IPS-15b (cell line): ENCODE results near the gene HK2.
"Not testable (repeated sequence)": the region's sequence is repeated elsewhere in the genome, so short reads cannot be mapped to it uniquely, and the experiment has no call there.

Experiments
- H3K27me3 ChIP-seq: one replicate; pipeline ENCODE4 v1.6.1; 2013; ENCODE audit warnings: low read length; ENCODE audit not compliant: control insufficient read depth, insufficient read depth
- H3K36me3 ChIP-seq: one replicate; pipeline ENCODE4 v1.6.1; 2013; ENCODE audit warnings: low read length; ENCODE audit not compliant: control insufficient read depth, insufficient read depth
- H3K4me1 ChIP-seq: one replicate; pipeline ENCODE4 v1.6.1; 2013; ENCODE audit warnings: mild to moderate bottlenecking, low read length; ENCODE audit not compliant: control insufficient read depth, insufficient read depth
- H3K4me3 ChIP-seq: one replicate; pipeline ENCODE4 v1.5.1; 2013; ENCODE audit warnings: low read depth, low read length
- H3K9ac ChIP-seq: one replicate; pipeline ENCODE4 v1.6.1; 2013; ENCODE audit warnings: low read depth, mild to moderate bottlenecking, low read length
- H3K9me3 ChIP-seq: one replicate; pipeline ENCODE4 v1.6.1; 2013; ENCODE audit warnings: mild to moderate bottlenecking, low read length; ENCODE audit not compliant: control insufficient read depth, insufficient read depth

Gene HK2

DNA sequence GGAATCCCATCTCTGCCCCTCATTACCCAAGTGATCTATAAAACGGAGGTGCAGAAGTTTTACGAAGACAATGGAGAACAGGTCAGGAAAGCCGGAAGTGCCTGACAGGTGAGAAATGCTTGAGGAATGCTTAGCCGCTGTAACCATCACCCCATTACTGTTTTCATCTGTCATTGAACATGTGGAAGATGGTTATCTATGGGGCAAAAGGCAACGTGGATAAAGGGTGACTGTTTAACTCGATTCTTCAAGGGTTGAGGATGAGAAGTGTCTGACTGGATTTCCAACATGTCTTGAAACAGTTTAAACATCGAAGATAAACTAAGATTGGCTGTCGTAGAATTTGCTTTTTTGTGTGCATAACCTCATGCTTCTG lies 17.3 kb downstream of the HK2 start:
- no peak overlapping the region for H3K9ac ChIP-seq
- H3K9me3 ChIP-seq: no peaks in the 10 kb centered on the region
- no peaks in the 10 kb centered on the region for H3K27me3 ChIP-seq
- no peak overlapping the region for H3K4me3 ChIP-seq
- H3K4me1 ChIP-seq: peaks cover 21% of the 10 kb centered on the region
- peaks cover 13% of the 10 kb centered on the region for H3K36me3 ChIP-seq

- H3K9me3 ChIP-seq, H3K9ac ChIP-seq, H3K27me3 ChIP-seq, H3K4me3 ChIP-seq: not testable (repeated sequence)
- H3K36me3 ChIP-seq: peaks cover 18% of the 10 kb centered on the region
- H3K4me1 ChIP-seq: peaks cover 21% of the 10 kb centered on the region
Measured at GRCh38 chr2:74853360-74853759, 19.4 kb downstream of the HK2 start.

GRCh38 chr2:74854401-74854800 lies 20.5 kb downstream of the HK2 start:
- no peak overlapping the region for H3K4me3 ChIP-seq
- peaks cover 10% of the 10 kb centered on the region for H3K4me1 ChIP-seq
- peaks cover 18% of the 10 kb centered on the region for H3K36me3 ChIP-seq
- no peaks in the 10 kb centered on the region for H3K27me3 ChIP-seq
- H3K9ac ChIP-seq: no peak overlapping the region
- no peaks in the 10 kb centered on the region for H3K9me3 ChIP-seq

- not testable (repeated sequence) for H3K9me3 ChIP-seq, H3K4me3 ChIP-seq, H3K27me3 ChIP-seq, H3K9ac ChIP-seq, H3K4me1 ChIP-seq
- peaks cover 18% of the 10 kb centered on the region for H3K36me3 ChIP-seq
Measured at GRCh38 chr2:74855114-74855707, 21.3 kb downstream of the HK2 start.

DNA sequence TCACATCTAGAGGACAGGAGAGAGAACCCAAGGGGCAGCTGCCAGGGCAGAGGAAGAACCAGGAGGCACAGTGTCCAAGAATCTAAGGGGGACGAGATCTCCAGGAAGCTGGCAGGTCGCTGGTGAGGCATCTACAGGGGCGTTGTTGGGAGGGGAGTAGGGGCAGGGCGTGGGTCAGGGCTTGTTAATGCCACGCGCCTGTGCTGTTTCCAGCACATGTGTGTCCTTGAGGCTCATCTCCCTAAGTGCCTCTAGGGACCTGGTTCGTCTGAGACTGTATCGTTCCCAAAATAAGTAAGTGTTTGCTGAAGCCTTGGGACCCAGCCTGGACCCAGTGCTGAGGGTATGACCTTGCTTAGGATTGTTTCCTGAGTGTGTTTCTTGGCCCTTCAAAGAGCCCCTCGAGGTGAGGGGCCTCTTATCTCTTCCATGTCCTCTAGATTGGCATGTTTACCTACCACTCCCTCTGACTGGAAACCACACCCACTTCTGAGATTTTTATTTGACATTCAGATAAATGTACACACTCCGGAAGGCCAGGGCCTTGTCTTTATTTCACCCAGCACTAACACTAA lies 22.2 kb downstream of the HK2 start:
- H3K4me3 ChIP-seq: no peak overlapping the region
- H3K36me3 ChIP-seq: peaks cover 18% of the 10 kb centered on the region
- H3K9me3 ChIP-seq: no peaks in the 10 kb centered on the region

GRCh38 chr2:74856599-74856998 lies 22.7 kb downstream of the HK2 start:
- H3K27me3 ChIP-seq: no peaks in the 10 kb centered on the region
- peaks cover 18% of the 10 kb centered on the region for H3K36me3 ChIP-seq
- no peaks in the 10 kb centered on the region for H3K9me3 ChIP-seq
- H3K4me3 ChIP-seq: no peak overlapping the region
- H3K9ac ChIP-seq: no peak overlapping the region
- H3K4me1 ChIP-seq: no peaks in the 10 kb centered on the region

More for the DNA sequence above, 22.2 kb downstream of the HK2 start:
- Histone ChIP-seq H3K27me3 (no peaks in the 10 kb centered on the region), H3K9ac (no peak overlapping the region), H3K4me1 (no peaks in the 10 kb centered on the region)

DNA sequence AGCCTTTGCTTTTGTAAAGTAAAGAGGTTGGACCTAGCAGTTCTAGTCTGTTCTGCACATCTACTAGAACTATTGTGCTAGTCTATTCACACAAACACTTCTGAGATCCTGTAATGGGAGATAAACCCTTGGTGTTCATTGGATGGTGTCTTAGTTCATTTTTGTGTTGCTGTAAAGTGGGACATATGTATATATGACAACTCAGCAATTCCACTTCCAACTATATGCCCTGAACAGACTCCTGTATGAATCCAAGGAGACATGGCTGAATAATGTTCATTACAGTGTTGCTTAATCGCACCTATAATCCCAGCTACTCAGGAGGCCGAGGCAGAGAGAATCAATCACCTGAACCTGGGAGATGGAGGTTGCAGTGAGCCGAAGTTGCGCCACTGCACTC lies 23.3 kb downstream of the HK2 start:
- Histone ChIP-seq H3K36me3 (peaks cover 18% of the 10 kb centered on the region), H3K4me1 (no peaks in the 10 kb centered on the region), H3K27me3 (no peaks in the 10 kb centered on the region), H3K9me3 (no peaks in the 10 kb centered on the region), H3K4me3 (no peak overlapping the region), H3K9ac (no peak overlapping the region)

GRCh38 chr2:74857725-74858124 lies 23.8 kb downstream of the HK2 start:
- Histone ChIP-seq H3K9me3 (no peaks in the 10 kb centered on the region), H3K27me3 (no peaks in the 10 kb centered on the region), H3K9ac (no peak overlapping the region), H3K4me3 (no peak overlapping the region), H3K36me3 (peaks cover 18% of the 10 kb centered on the region), H3K4me1 (no peaks in the 10 kb centered on the region)

DNA sequence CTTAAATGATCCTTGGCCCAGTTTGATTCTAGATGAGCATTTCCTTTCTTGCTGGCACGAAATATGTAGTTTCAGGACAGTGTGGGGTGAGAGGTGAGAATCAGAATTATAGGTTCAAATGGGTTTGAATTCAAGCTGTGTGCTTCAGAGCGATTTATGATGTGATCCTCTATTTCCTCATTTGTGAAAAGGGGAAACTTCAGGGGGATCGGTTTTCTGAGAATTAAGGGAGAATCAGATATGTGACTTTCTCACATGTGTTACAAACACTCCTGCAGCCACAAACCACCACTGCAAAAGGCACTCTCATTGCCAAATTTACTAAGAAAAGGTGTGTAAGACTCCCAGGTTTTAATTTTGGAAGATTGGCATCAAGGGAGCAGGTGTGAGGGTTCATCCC lies 24.4 kb downstream of the HK2 start:
- H3K36me3 ChIP-seq: peaks cover 18% of the 10 kb centered on the region
- H3K27me3 ChIP-seq: no peaks in the 10 kb centered on the region
- H3K9me3 ChIP-seq: no peaks in the 10 kb centered on the region
- H3K9ac ChIP-seq: no peak overlapping the region
- H3K4me1 ChIP-seq: no peaks in the 10 kb centered on the region
- no peak overlapping the region for H3K4me3 ChIP-seq

DNA sequence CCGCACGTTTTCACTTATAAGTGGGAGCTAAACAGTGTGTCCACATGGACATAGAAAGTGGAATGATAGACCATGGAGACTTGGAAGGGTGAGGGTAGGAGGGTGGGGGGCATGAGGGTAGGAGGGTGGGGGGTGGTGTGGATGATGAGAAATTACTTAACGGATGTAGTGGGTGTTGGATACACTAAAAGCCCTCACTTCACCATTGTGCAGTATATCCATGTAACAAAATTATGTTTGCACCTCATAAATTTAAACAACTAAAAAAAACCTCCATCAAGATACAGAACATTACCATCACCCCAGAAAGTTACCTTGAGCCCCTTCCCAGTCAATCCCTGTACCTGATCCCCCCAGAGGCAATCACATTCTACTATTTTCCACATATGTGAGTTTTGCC lies 26.2 kb downstream of the HK2 start:
- Histone ChIP-seq H3K4me3 (no peak overlapping the region), H3K9ac (no peak overlapping the region), H3K36me3 (peaks cover 15% of the 10 kb centered on the region), H3K9me3 (no peaks in the 10 kb centered on the region), H3K4me1 (no peaks in the 10 kb centered on the region), H3K27me3 (no peaks in the 10 kb centered on the region)

DNA sequence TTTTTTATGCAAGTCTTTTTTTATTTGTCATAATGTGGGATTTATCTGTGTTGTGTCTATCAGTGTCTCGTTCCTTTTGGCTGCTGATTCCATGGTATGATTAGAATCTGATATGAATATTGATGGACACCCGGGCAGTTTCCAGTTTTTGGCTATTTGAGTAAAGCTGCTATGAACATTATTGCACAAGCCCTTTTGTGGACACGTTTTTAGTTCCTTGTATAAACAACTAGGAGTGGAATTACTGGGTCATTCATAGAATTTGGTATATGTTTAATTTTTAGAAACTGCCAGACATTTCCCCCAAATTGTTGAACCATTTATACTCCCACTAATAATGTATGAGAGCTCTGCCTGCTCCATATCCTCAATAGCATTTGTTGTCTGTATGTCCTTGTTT lies 26.6 kb downstream of the HK2 start:
- H3K9me3 ChIP-seq: no peaks in the 10 kb centered on the region
- H3K4me1 ChIP-seq: no peaks in the 10 kb centered on the region
- H3K9ac ChIP-seq: no peak overlapping the region
- H3K4me3 ChIP-seq: no peak overlapping the region
- H3K27me3 ChIP-seq: no peaks in the 10 kb centered on the region
- peaks cover 10% of the 10 kb centered on the region for H3K36me3 ChIP-seq

DNA sequence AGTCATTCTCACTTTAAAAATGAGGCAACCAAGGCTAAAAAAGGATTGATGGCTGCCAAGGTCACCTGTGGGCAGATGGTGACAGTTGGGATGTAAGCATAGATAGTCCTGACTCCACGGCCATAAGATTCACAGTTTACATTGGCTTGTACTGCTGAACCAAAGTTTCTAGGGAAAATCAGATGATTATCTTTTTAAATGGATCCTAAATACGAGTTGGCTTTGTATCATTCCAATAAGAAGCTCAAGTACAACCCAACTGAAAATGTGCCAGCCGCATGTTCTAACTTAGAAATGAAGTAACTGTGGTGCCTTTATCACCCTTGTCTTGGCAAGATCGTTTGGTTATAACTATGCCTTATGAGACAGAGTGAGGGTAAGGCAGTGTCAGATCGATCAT lies 27.6 kb downstream of the HK2 start:
- Histone ChIP-seq H3K36me3 (peaks cover 2% of the 10 kb centered on the region), H3K9ac (no peak overlapping the region), H3K27me3 (no peaks in the 10 kb centered on the region), H3K4me3 (no peak overlapping the region), H3K4me1 (no peaks in the 10 kb centered on the region), H3K9me3 (no peaks in the 10 kb centered on the region)
